ENCODE measurements around the gene MUC4.
"Not testable (repeated sequence)": the region's sequence is repeated elsewhere in the genome, so short reads cannot be mapped to it uniquely, and the experiment has no call there.

Gene MUC4

GRCh38 chr3:195712535-195712910, 99.2 kb downstream of the MUC4 start:
- DNase-seq: not testable (repeated sequence)

GRCh38 chr3:195711813-195712534, 99.8 kb downstream of the MUC4 start:
- DNase-seq: no peak

GRCh38 chr3:195711091-195711812, 100.5 kb downstream of the MUC4 start:
- DNase-seq: not testable (repeated sequence)

- DNase-seq: not testable (repeated sequence)
Observed at GRCh38 chr3:195710126-195710905, 101.4 kb downstream of the MUC4 start.

GRCh38 chr3:195709676-195710085, 102.0 kb downstream of the MUC4 start:
- no peak for DNase-seq

- DNase-seq: no peak
Observed at GRCh38 chr3:195708626-195709481, 102.9 kb downstream of the MUC4 start.

- DNase-seq: no peak
Observed at GRCh38 chr3:195708061-195708460, 103.7 kb downstream of the MUC4 start.

GRCh38 chr3:195705081-195705991, 106.4 kb downstream of the MUC4 start:
- no peak for DNase-seq

- DNase-seq: no peak
Observed at GRCh38 chr3:195704433-195704999, 107.2 kb downstream of the MUC4 start.

- no peak for DNase-seq
Observed at GRCh38 chr3:195703776-195704175, 108.0 kb downstream of the MUC4 start.

- no peak for DNase-seq
Observed at GRCh38 chr3:195701042-195701915, 110.5 kb downstream of the MUC4 start.

GRCh38 chr3:195700319-195700718, 111.4 kb downstream of the MUC4 start:
- DNase-seq: no peak

- DNase-seq: no peak
Observed at GRCh38 chr3:195699860-195700259, 111.9 kb downstream of the MUC4 start.

GRCh38 chr3:195699388-195699771, 112.3 kb downstream of the MUC4 start:
- DNase-seq: no peak

GRCh38 chr3:195698647-195699387, 112.9 kb downstream of the MUC4 start:
- no peak for DNase-seq

- DNase-seq: no peak
Observed at GRCh38 chr3:195698325-195698646, 113.4 kb downstream of the MUC4 start.

- DNase-seq: no peak
Observed at GRCh38 chr3:195697582-195698324, 114.0 kb downstream of the MUC4 start.
